ENCODE data around the gene GGCX. TPM values are rescaled to one million over a fixed set of nuclear protein-coding genes. Genes with fewer than 3 reads are reported as not detected.

The GGCX gene
- total and polyA plus RNA-seq, 9 of the 15 experiments (the other 6 are each of a cell fraction or from before 2014, with no cell fraction given): 14.4 to 47.1 (median 28.1) TPM

DNA sequence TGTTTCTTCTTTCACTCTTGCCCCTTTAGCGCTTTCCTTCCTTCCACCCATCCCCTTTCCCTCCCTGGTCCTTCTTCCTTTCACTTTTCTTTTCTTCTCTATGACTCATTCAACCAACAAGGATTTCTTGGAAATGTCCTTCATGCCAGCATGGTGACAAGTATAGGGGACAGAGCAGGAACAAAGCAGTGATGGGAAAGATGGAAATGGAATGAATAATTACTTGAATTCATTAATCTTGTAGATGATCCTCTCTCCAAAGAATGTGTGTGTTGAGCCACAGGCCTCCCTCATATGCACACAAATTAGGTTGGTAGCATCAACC lies 24.4 kb upstream of the GGCX start (continued):
- TF ChIP-seq, protein P1, sequence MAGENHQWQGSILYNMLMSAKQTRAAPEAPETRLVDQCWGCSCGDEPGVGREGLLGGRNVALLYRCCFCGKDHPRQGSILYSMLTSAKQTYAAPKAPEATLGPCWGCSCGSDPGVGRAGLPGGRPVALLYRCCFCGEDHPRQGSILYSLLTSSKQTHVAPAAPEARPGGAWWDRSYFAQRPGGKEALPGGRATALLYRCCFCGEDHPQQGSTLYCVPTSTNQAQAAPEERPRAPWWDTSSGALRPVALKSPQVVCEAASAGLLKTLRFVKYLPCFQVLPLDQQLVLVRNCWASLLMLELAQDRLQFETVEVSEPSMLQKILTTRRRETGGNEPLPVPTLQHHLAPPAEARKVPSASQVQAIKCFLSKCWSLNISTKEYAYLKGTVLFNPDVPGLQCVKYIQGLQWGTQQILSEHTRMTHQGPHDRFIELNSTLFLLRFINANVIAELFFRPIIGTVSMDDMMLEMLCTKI (IDR thresholded peaks at IDR 0.05; ENCODE audit: partially characterized antibody): no peak
- TF ChIP-seq SPI1 (IDR thresholded peaks at IDR 0.05; ENCODE audit: borderline replicate concordance, low read depth, low read length) (peak; percentile 7; the same call in 1 of the 2 replicates), HNRNPL (IDR thresholded peaks at IDR 0.05; ENCODE audit: low read depth, low read length) (no peak), YBX1 (IDR thresholded peaks at IDR 0.05) (no peak), MCM5 (IDR thresholded peaks at IDR 0.05; ENCODE audit: low read depth) (no peak), NCOR1 (IDR thresholded peaks at IDR 0.05) (no peak), ZNF436 (CRISPR knock-in tag; IDR thresholded peaks at IDR 0.05) (no peak), ZNF134 (CRISPR knock-in tag; conservative IDR thresholded peaks at IDR 0.05) (no peak), ZFPM2 (CRISPR knock-in tag; IDR thresholded peaks at IDR 0.05) (no peak), ZNF77 (CRISPR knock-in tag; IDR thresholded peaks at IDR 0.05) (no peak), CHD1 (IDR thresholded peaks at IDR 0.05; ENCODE audit: low read length) (no peak), KLF10 (CRISPR knock-in tag; IDR thresholded peaks at IDR 0.05) (no peak), MYC (IDR thresholded peaks at IDR 0.05; ENCODE audit: low read depth, low read length) (no peak), MYC (CRISPR knock-in tag; IDR thresholded peaks at IDR 0.05; ENCODE audit: borderline replicate concordance, low read depth) (no peak), JUND (IDR thresholded peaks at IDR 0.05; ENCODE audit: borderline replicate concordance, low read depth, low read length) (peak; percentile 88), JUND (tag; IDR thresholded peaks at IDR 0.05; ENCODE audit: borderline replicate concordance, low read depth, low read length) (peak; percentile 54; the same call in 1 of the 3 replicates), CHD4 (IDR thresholded peaks at IDR 0.05; ENCODE audit: insufficient read depth, insufficient replicate concordance, low read depth, low read length, poor library complexity, severe bottlenecking) (no peak), ZKSCAN1 (IDR thresholded peaks at IDR 0.05; ENCODE audit: low read depth, low read length) (no peak), TEAD1 (CRISPR knock-in tag; IDR thresholded peaks at IDR 0.05) (no peak), PURB (CRISPR knock-in tag; IDR thresholded peaks at IDR 0.05; ENCODE audit: low read depth) (no peak), FOXM1 (IDR thresholded peaks at IDR 0.05; ENCODE audit: low read depth) (no peak), FOXM1 (CRISPR knock-in tag; IDR thresholded peaks at IDR 0.05; ENCODE audit: low read depth) (no peak)
- TF ChIP-seq, protein P2, sequence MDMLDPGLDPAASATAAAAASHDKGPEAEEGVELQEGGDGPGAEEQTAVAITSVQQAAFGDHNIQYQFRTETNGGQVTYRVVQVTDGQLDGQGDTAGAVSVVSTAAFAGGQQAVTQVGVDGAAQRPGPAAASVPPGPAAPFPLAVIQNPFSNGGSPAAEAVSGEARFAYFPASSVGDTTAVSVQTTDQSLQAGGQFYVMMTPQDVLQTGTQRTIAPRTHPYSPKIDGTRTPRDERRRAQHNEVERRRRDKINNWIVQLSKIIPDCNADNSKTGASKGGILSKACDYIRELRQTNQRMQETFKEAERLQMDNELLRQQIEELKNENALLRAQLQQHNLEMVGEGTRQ (CRISPR knock-in tag; IDR thresholded peaks at IDR 0.05): no peak
- TF ChIP-seq, protein P3, sequence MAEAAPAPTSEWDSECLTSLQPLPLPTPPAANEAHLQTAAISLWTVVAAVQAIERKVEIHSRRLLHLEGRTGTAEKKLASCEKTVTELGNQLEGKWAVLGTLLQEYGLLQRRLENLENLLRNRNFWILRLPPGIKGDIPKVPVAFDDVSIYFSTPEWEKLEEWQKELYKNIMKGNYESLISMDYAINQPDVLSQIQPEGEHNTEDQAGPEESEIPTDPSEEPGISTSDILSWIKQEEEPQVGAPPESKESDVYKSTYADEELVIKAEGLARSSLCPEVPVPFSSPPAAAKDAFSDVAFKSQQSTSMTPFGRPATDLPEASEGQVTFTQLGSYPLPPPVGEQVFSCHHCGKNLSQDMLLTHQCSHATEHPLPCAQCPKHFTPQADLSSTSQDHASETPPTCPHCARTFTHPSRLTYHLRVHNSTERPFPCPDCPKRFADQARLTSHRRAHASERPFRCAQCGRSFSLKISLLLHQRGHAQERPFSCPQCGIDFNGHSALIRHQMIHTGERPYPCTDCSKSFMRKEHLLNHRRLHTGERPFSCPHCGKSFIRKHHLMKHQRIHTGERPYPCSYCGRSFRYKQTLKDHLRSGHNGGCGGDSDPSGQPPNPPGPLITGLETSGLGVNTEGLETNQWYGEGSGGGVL (CRISPR knock-in tag; IDR thresholded peaks at IDR 0.05): no peak
- TF ChIP-seq, protein P4, sequence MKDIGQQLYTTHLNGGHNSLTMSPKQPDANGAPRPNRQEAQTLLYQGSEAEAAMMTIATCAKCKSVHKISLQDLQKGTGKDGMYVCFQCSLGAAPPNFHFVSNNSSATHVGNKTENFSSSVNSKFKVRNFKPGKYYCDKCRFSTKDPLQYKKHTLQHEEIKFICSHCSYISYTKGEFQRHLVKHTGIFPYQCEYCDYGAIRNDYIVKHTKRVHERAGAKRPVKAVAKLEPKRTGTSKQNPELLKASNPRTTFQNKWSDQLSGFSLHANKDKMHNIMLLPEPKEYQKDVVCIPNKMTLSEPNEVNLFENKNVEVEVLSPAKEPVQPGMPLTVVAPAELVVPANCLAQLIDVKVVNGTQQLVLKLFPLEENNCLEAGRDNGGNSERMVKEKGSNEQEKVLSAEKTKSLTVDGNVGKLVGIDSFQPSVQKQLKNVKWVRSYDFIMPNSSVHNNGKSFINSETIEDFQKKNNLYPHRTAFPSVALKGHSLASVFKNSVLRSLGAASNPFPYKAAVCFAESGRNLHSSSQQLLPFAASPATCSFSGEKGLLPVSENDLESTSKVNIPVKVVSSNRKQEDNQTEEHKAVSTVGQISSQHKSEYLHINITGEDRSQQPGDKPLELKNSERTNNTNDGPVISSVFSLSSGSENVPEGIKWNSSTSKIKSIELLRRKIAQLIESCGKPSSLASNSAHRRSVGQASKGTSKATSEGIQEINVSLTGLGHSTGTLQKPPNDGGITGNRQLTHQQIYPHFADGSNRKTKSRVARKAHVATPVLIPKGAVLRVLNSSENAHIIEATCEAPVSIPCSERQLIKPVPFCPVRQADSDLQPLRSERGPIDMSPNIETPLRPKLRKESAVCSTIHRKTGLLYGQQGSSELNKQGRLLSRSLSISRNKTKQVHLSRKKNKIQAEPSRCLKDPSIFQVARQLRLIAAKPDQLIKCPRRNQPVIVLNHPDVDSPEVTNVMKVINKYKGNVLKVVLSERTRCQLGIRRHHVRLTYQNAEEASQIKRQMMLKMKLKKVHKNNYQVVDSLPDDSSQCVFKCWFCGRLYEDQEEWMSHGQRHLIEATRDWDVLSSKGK (CRISPR knock-in tag; IDR thresholded peaks at IDR 0.05): no peak

Measured in K562 (cell line).